GM21723 (cell line): ENCODE results near the gene CLDN6.
"Not testable (repeated sequence)": the region's sequence is repeated elsewhere in the genome, so short reads cannot be mapped to it uniquely, and the experiment has no call there.

Source experiments
- ATAC-seq: cut with Tn5 transposase; IDR thresholded peaks from one replicate; pipeline ENCODE4 v1.9.1; 2021; ENCODE audit warnings: mild to moderate bottlenecking, moderate library complexity; ENCODE audit not compliant: unreplicated experiment

The CLDN6 gene

GRCh38 chr16:3052571-3053329 is 34.8 kb upstream of the CLDN6 start:
- not testable (repeated sequence) for ATAC-seq

- ATAC-seq, result no peak
Measured at GRCh38 chr16:3051494-3051893, 33.5 kb upstream of the CLDN6 start.

- ATAC-seq, result no peak
Measured at GRCh38 chr16:3051009-3051408, 33.0 kb upstream of the CLDN6 start.

- ATAC-seq, result no peak
Measured at GRCh38 chr16:3050487-3050886, 32.5 kb upstream of the CLDN6 start.

GRCh38 chr16:3049921-3050481 is 32.0 kb upstream of the CLDN6 start:
- no peak for ATAC-seq

- no peak for ATAC-seq
Measured at GRCh38 chr16:3047387-3047720, 29.4 kb upstream of the CLDN6 start.

- ATAC-seq, result no peak
Measured at GRCh38 chr16:3046641-3047386, 28.8 kb upstream of the CLDN6 start.

- ATAC-seq, result no peak
Measured at GRCh38 chr16:3045758-3046640, 28.0 kb upstream of the CLDN6 start, which contains the start of gene MMP25. Gene MMP25 (plus strand): TSS chr16:3046561. CDS start chr16:3046918, 357 bp downstream.

- ATAC-seq, result no peak
Measured at GRCh38 chr16:3044708-3045107, 26.7 kb upstream of the CLDN6 start.

GRCh38 chr16:3042376-3042775 is 24.4 kb upstream of the CLDN6 start:
- ATAC-seq, result no peak

GRCh38 chr16:3038896-3039295 is 20.9 kb upstream of the CLDN6 start:
- ATAC-seq, result no peak

GRCh38 chr16:3038256-3038655 is 20.3 kb upstream of the CLDN6 start:
- ATAC-seq, result no peak

- no peak for ATAC-seq
Measured at GRCh38 chr16:3036726-3037315, 18.8 kb upstream of the CLDN6 start, which contains the start of gene BICDL2. Gene BICDL2 (minus strand): TSS chr16:3036944. CDS start chr16:3035496, 1,448 bp downstream.

- ATAC-seq, result no peak
Measured at GRCh38 chr16:3035972-3036725, 18.2 kb upstream of the CLDN6 start.

- no peak for ATAC-seq
Measured at GRCh38 chr16:3035289-3035971, 17.4 kb upstream of the CLDN6 start.

GRCh38 chr16:3032624-3033023 is 14.6 kb upstream of the CLDN6 start:
- ATAC-seq, result no peak

- no peak for ATAC-seq
Measured at GRCh38 chr16:3030222-3031212, 12.5 kb upstream of the CLDN6 start.
